Measurements from ENCODE around the gene RRP7A.

- TF ChIP-seq, protein P1, sequence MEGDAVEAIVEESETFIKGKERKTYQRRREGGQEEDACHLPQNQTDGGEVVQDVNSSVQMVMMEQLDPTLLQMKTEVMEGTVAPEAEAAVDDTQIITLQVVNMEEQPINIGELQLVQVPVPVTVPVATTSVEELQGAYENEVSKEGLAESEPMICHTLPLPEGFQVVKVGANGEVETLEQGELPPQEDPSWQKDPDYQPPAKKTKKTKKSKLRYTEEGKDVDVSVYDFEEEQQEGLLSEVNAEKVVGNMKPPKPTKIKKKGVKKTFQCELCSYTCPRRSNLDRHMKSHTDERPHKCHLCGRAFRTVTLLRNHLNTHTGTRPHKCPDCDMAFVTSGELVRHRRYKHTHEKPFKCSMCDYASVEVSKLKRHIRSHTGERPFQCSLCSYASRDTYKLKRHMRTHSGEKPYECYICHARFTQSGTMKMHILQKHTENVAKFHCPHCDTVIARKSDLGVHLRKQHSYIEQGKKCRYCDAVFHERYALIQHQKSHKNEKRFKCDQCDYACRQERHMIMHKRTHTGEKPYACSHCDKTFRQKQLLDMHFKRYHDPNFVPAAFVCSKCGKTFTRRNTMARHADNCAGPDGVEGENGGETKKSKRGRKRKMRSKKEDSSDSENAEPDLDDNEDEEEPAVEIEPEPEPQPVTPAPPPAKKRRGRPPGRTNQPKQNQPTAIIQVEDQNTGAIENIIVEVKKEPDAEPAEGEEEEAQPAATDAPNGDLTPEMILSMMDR (IDR thresholded peaks at IDR 0.05) = no peak
- no peak for TF ChIP-seq EP300 (IDR thresholded peaks at IDR 0.05)
- TF ChIP-seq POLR2A (IDR thresholded peaks at IDR 0.05; ENCODE audit: low read depth) = no peak
- TF ChIP-seq POLR2AphosphoS5 (IDR thresholded peaks at IDR 0.05) = no peak
Observed at GRCh38 chr22:42515896-42516295, 3.7 kb downstream of the RRP7A start.

Data from esophagus muscularis mucosa (tissue), 4 donors.